ENCODE results near the gene NGLY1.

NGLY1 gene

DNA sequence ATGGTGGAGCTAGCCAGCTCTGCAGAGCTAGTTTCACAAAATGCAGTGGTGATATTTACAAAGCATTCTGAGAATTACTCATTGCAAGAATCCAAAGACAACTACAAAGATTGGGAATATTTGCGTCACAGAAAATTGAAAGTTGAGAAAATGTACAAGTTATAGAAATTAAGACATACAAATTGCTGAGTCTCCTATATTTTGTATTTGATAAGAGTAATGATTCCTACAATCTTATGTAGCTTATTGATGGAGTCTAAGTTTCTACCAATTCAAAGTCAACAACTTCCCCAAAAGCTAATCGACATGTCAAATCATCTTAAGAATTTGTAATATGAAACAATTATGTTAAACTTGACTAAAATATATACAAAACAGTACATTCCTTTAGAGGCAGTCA lies 72.2 kb downstream of the NGLY1 start:
- TF ChIP-seq, protein P1, sequence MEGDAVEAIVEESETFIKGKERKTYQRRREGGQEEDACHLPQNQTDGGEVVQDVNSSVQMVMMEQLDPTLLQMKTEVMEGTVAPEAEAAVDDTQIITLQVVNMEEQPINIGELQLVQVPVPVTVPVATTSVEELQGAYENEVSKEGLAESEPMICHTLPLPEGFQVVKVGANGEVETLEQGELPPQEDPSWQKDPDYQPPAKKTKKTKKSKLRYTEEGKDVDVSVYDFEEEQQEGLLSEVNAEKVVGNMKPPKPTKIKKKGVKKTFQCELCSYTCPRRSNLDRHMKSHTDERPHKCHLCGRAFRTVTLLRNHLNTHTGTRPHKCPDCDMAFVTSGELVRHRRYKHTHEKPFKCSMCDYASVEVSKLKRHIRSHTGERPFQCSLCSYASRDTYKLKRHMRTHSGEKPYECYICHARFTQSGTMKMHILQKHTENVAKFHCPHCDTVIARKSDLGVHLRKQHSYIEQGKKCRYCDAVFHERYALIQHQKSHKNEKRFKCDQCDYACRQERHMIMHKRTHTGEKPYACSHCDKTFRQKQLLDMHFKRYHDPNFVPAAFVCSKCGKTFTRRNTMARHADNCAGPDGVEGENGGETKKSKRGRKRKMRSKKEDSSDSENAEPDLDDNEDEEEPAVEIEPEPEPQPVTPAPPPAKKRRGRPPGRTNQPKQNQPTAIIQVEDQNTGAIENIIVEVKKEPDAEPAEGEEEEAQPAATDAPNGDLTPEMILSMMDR (conservative IDR thresholded peaks at IDR 0.05; ENCODE audit: low read depth, low read length) = no peak
- DNase-seq (ENCODE audit: low read depth) = no peak
- no peak overlapping the region for H3K4me3 ChIP-seq (ENCODE audit: low read depth, low read length)

GRCh38 chr3:25708036-25708435 lies 75.2 kb downstream of the NGLY1 start:
- H3K4me3 ChIP-seq (ENCODE audit: low read depth, low read length) = no peak overlapping the region
- DNase-seq (ENCODE audit: low read depth) = no peak
- TF ChIP-seq, protein P1 (conservative IDR thresholded peaks at IDR 0.05; ENCODE audit: low read depth, low read length) = no peak

- H3K4me3 ChIP-seq (ENCODE audit: low read depth, low read length) = no peak overlapping the region
- DNase-seq (ENCODE audit: low read depth) = no peak
These were observed 75.8 kb downstream of the NGLY1 start for GRCh38 chr3:25707268-25707926.

GRCh38 chr3:25706213-25706612 lies 77.0 kb downstream of the NGLY1 start:
- DNase-seq (ENCODE audit: low read depth) = no peak
- H3K4me3 ChIP-seq (ENCODE audit: low read depth, low read length) = no peak overlapping the region
- TF ChIP-seq, protein P1 (conservative IDR thresholded peaks at IDR 0.05; ENCODE audit: low read depth, low read length) = no peak

More at GRCh38 chr3:25707268-25707926, 75.8 kb downstream of the NGLY1 start:
- TF ChIP-seq, protein P1 (conservative IDR thresholded peaks at IDR 0.05; ENCODE audit: low read depth, low read length) = no peak

- TF ChIP-seq, protein P1 (conservative IDR thresholded peaks at IDR 0.05; ENCODE audit: low read depth, low read length) = no peak
- DNase-seq (ENCODE audit: low read depth) = peak; percentile 3
- no peak overlapping the region for H3K4me3 ChIP-seq (ENCODE audit: low read depth, low read length)
These were observed 85.7 kb downstream of the NGLY1 start for GRCh38 chr3:25697553-25697952.

GRCh38 chr3:25695731-25696420 lies 87.4 kb downstream of the NGLY1 start:
- DNase-seq (ENCODE audit: low read depth) = no peak
- TF ChIP-seq, protein P1 (conservative IDR thresholded peaks at IDR 0.05; ENCODE audit: low read depth, low read length) = no peak
- no peak overlapping the region for H3K4me3 ChIP-seq (ENCODE audit: low read depth, low read length)

- TF ChIP-seq, protein P1 (conservative IDR thresholded peaks at IDR 0.05; ENCODE audit: low read depth, low read length) = no peak
- DNase-seq (ENCODE audit: low read depth) = no peak
- H3K4me3 ChIP-seq (ENCODE audit: low read depth, low read length) = no peak overlapping the region
These were observed 90.0 kb downstream of the NGLY1 start for GRCh38 chr3:25693238-25693637.

Measured in choroid plexus epithelial cell (primary cell).